ENCODE measurements around the gene KLHL30. TPM values are rescaled to one million over a fixed set of nuclear protein-coding genes. Genes with fewer than 3 reads are reported as not detected.
A peak's percentile ranks its signal among the peaks of the same experiment; 100 is the strongest.

KLHL30 gene
- total and polyA plus RNA-seq, 2 experiments from 2014 or later = 0.07 TPM; not detected in 1

- TF ChIP-seq ZNF462 (CRISPR knock-in tag; IDR thresholded peaks at IDR 0.05) = no peak
- TF ChIP-seq EZH2phosphoT487 (IDR thresholded peaks at IDR 0.05; ENCODE audit: unreplicated experiment) = no peak
- TF ChIP-seq REST (IDR thresholded peaks at IDR 0.05; ENCODE audit: unreplicated experiment) = no peak
Observed at GRCh38 chr2:238151205-238151604, 12.7 kb downstream of the KLHL30 start (continued).

- peaks cover 3% of the 10 kb centered on the region; the same call in 2 of the 3 replicates for H3K9me3 Mint-ChIP-seq
- Histone ChIP-seq H3K4me2 (no peak overlapping the region), H3K36me3 (ENCODE audit: insufficient read depth) (no peaks in the 10 kb centered on the region), H3F3A (replicated peaks; ENCODE audit: low read depth) (no peaks in the 10 kb centered on the region), H3K27me3 (ENCODE audit: insufficient read depth) (peaks cover 2% of the 10 kb centered on the region; the same call in 1 of the 2 replicates), H2AFZ (peak overlapping the region; percentile 85), H3K27ac (ENCODE audit: low read depth) (no peak overlapping the region), H3K79me2 (replicated peaks; ENCODE audit: insufficient read depth) (no peaks in the 10 kb centered on the region), H4K20me1 (replicated peaks; ENCODE audit: insufficient read depth) (no peaks in the 10 kb centered on the region), H3K4me1 (ENCODE audit: insufficient read depth) (no peaks in the 10 kb centered on the region; the same call in 1 of the 2 replicates), H3K4me3 (no peak overlapping the region), H3K9me2 (ENCODE audit: insufficient read depth) (no peaks in the 10 kb centered on the region)
- no peak overlapping the region for H3K4me3 Mint-ChIP-seq
- H3K36me3 Mint-ChIP-seq (ENCODE audit: low read depth) = no peaks in the 10 kb centered on the region
- DNase-seq (ENCODE audit: low spot score) (peak; percentile 53), ATAC-seq (peak; percentile 71)
- no peak overlapping the region for H3K27ac Mint-ChIP-seq
- H3K27me3 Mint-ChIP-seq (ENCODE audit: insufficient read depth, low read depth, poor library complexity) = peaks cover 8% of the 10 kb centered on the region
- peaks cover 8% of the 10 kb centered on the region for H3K4me1 Mint-ChIP-seq
- TF ChIP-seq ZNF114 (CRISPR knock-in tag; IDR thresholded peaks at IDR 0.05) (no peak), EZH2phosphoT487 (IDR thresholded peaks at IDR 0.05; ENCODE audit: unreplicated experiment) (no peak), JUNB (IDR thresholded peaks at IDR 0.05; ENCODE audit: unreplicated experiment) (no peak), STAT1 (IDR thresholded peaks at IDR 0.05; ENCODE audit: unreplicated experiment) (no peak)
Observed at GRCh38 chr2:238151628-238152235, 13.3 kb downstream of the KLHL30 start.
